ENCODE results near the gene DNAH10.

DNA sequence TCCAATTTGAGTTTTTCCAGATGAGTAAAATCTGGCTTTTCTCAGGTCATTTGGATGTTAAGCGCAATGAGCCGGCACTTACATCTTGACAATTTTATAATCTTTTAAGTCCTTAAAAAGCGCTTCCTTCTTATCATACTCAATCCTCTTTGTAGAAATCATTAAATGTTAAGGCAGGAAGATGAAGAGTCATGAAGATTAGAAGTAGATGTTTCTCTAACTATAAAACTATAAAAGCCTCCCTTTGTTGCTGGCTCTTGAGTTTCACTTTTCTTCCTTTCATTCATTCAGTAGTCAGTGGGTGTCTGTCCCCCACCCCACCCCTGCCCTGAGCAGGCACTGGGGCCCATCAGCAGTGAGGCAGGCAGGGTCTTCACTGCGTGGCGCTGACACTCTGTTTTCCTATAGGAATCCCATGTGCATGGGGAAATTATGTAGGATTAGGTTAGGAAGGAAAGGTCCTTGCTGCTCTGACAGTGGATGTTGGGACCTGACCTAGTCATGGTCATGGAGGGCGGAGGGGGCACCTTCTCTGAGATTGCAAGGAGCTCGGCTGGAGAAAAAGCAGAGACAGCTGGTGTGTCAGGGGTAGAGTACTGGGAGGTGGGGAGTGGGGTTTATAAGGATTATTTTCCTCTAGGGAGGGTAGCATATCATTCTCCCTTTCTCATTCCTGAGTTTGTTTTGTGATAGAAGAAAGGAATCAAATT, 144.8 kb downstream of the DNAH10 start:
- TF ChIP-seq, protein P1, sequence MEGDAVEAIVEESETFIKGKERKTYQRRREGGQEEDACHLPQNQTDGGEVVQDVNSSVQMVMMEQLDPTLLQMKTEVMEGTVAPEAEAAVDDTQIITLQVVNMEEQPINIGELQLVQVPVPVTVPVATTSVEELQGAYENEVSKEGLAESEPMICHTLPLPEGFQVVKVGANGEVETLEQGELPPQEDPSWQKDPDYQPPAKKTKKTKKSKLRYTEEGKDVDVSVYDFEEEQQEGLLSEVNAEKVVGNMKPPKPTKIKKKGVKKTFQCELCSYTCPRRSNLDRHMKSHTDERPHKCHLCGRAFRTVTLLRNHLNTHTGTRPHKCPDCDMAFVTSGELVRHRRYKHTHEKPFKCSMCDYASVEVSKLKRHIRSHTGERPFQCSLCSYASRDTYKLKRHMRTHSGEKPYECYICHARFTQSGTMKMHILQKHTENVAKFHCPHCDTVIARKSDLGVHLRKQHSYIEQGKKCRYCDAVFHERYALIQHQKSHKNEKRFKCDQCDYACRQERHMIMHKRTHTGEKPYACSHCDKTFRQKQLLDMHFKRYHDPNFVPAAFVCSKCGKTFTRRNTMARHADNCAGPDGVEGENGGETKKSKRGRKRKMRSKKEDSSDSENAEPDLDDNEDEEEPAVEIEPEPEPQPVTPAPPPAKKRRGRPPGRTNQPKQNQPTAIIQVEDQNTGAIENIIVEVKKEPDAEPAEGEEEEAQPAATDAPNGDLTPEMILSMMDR (IDR thresholded peaks at IDR 0.05), result no peak
- TF ChIP-seq POLR2A (IDR thresholded peaks at IDR 0.05), result no peak
